Stimulated activated naive CD8-positive, alpha-beta T cell treated with anti-CD3 and anti-CD28 coated beads, Interleukin-15, Interleukin-2, amounts not matched to agents 100 U/mL and 50 U/mL, for 24 hours (primary cell): ENCODE results near the gene GDPD4.
A peak's percentile ranks its signal among the peaks of the same experiment; 100 is the strongest.

Experiments used
- ATAC-seq: fragments of 150-1000 bp; cut with Tn5 transposase; one replicate; pipeline ENCODE4 v1.10.0; 2021
- DNase-seq: peaks from one replicate; pipeline ENCODE4 v3.0.0; 2021

Gene GDPD4

DNA sequence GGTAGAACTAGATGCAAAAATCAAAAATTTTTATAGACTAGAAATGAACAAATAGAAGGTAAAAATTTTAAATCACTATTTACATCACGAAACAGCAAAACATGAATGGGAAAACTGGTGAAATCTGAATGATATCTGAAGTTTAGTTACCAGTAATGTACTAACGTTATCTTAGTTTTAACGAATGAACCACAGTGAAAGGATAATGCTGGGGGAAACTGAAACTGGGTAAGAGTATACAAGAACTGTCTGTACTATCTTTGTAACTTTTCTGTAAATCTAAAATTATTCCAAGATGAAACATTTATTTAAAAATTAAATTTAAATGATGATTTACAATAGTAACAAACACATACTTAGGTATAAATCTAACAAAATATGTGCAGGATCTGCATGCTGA lies 7.4 kb downstream of the GDPD4 start:
- ATAC-seq (no peak), DNase-seq (no peak)

DNA sequence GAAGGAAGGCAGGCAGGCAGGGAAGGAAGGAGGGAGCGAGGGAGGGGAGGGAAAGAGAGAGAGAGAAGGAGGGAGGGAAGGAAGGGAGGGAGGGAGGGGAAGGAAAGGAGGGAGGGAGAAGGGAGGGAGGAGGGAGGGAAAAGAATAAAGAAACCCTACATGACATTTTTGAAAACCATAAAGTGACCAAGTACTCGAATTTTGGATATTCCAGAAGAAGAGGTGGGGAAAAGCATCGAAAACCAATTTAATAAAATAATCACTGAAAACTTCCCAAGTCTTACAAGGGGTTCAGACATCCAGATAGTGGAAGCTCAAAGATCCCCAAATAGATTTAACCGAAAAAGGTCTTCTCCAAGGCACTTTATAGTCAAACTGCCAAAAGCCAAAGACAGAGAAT lies 11.7 kb downstream of the GDPD4 start:
- no peak for ATAC-seq

DNA sequence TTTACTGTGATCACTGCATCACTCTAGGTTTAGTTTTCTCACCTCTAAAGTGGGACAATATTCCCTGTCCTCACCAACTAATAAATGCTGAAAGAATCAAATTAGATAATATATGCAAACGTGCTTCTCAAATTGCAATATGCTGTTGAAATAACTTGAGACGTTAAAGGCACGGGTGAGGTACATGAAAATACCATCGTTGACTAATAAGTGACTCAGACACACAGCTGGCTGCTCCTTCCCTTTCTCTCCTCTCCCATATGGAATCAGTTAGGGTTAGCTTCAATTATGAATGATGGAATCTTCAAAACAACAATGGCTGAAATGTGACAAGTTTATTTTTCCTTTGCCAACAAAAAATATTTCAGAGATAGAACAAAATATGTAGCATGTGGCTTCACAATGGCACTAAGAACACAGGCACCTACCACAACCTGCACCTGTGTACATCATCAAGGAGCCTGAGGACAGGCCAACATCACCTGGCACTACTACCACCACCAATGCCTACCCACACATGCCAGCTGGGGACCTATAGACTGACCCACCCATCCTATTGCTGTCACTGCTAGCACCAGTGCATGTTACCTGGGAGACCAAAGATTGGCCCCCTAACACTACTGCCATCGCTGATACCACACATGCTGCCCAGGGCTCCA lies 13.7 kb downstream of the GDPD4 start:
- DNase-seq: no peak
- no peak for ATAC-seq

More for the DNA sequence above, 11.7 kb downstream of the GDPD4 start:
- DNase-seq: no peak

DNA sequence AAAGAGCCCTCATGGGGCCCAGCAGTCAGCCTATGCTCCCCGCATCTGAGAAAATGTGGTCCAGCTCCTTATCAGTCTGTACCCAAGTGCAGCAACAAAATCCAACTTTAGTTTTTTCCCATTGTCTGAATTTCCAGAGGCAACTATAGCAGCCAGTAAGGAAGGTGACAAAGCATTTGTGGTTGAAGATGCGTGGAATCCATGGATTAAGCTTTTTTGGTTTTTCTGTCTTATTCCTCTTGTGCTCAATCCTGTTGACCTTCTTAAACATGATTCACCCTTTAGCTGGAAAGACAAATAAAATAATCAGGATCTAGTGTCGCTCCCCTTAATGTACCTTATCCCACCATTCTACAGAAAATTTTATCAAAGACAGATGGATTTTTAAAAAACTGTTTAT lies 14.3 kb downstream of the GDPD4 start:
- ATAC-seq: no peak
- DNase-seq: no peak

DNA sequence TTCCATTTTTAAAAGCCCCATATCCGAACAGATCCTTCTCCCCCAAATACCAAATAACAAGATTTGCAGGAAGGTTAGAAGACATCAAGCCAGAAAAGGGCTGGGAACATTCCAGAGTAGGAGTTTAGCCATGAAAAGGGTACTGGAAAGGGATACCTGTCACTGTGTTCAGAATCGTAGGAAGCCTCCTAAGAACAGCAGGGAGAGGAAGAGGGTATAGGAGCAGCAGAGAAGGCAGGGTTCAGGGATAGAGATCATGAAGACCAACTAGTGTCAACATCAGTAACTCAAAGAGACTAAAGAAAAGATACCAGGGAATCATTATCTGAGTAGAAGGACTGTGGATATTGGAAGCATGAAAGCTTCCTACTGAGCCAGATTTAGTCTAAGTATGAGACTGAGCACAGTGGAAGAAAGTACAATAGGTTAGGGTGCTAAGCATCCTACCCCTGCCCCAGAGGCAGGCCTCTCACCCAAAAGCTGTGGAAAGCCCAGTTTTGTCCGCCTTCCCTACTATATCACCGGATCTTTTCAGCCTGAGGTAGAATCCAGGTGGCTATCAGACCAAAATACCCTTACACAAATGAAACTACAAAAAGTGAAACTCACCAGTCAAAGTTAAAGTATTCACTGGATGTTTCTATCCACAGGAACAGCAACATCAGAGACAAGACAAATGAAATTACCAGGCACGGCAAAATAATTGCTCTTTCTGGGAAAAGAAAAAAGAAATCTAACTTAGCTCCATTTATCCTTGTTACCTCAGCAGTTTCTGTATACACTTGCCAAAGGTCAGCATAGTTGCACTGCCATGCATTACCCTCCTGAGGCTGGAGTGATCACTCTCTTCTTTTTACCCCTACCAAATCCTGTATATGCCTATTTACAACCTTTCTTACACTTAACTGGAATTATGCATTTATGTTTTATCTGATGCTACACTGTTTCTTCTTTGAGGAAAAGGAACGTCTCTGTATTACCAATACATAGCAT lies 16.7 kb downstream of the GDPD4 start:
- DNase-seq: no peak
- no peak for ATAC-seq

DNA sequence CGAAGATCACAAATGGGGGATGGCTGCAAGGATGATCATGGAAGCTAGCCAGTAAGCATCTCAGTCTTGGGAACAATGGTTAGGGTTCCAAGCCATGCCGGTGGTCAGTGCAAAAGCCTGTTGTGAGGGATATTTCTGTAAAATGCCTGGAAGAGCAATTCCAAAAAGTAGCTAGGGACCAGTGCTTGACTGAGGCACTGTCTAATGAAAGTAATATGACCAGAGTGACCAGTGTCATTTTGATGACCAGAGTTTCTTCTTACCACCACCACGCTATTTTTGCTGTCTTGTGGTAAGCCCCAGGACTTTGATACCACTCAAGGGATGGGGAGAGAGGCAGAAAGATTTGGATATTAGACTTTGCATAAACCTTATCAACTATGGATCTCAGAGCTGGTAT lies 18.4 kb downstream of the GDPD4 start:
- ATAC-seq: no peak
- DNase-seq: no peak

DNA sequence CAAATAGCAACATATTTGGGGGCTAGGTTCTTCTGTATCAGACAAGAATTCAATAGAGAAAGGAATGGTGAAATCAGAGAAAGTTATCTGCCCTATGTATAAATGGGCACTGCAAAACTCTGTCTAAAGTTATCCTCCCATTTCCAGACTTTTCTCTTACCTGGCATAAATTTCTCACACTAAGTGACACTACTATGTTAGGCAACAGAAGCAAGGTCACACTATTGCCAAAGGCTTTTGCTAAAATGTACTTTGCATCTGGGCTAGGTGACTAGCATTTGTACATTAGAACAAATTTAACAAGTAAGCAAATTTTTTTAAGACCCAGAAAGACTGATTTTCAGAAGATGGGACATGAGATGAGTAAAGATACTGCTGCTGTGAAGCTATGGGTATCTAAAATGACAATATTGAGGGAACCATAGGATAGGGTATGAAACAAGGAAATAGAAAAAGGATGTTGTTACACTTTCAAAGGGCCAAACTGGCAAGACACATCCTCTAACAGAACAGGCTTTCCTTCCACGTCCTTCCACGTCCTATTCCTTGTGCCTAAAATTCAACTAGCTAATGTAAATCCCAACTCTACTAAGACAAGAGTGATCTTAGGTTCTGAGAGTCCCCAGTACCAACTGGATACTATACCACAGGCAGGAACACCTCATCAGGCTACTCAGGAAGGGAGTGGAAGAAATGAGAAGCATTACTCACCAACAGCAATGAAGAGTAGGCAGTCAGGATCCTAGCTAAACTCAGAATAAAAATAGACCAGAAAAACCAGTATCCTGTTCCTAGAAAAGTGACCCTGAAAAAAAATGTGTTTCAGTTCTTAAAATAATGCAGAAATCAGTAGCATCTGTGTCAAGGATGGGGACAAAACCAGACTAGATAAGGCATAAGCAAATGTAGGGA lies 22.6 kb downstream of the GDPD4 start:
- DNase-seq: no peak
- ATAC-seq: no peak

DNA sequence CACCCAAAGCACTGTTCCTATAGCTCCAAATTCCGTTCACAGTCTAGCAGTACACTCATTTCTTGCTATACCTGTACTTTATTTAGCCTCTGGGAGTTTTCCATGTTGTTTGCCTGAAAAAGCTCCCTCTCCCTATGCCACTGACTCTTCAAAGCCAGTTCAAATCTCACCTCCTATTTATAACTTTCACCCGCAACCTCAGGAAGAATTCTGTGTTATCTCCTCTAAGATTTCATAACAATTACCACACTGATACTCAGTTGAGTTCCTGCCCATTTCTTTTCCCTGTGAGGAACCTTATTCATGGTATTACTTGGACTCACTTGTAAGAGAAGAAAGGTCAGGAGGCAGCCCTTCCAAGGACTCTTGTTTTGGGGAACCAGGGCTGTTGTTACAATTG lies 25.2 kb downstream of the GDPD4 start:
- ATAC-seq (no peak), DNase-seq (no peak)

DNA sequence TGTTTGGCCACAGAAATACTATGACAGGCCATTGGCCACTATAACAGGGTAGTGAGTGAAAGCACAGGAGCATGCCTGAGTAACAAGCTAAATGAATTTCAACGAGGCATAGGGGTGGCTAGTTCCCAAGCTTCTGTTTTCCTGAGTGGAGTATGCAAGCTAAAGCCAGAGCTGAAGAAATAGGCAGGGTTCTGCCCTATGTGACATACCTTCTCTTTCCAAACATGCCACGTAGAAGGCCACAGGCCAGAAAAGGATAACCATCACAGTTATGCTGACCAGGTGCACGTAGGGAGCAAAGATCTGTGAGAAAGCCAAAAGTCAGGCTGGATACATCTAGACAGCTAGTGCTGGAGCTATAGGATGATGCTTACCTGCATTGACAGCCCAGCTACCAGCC lies 30.6 kb downstream of the GDPD4 start:
- DNase-seq: no peak
- ATAC-seq: no peak

DNA sequence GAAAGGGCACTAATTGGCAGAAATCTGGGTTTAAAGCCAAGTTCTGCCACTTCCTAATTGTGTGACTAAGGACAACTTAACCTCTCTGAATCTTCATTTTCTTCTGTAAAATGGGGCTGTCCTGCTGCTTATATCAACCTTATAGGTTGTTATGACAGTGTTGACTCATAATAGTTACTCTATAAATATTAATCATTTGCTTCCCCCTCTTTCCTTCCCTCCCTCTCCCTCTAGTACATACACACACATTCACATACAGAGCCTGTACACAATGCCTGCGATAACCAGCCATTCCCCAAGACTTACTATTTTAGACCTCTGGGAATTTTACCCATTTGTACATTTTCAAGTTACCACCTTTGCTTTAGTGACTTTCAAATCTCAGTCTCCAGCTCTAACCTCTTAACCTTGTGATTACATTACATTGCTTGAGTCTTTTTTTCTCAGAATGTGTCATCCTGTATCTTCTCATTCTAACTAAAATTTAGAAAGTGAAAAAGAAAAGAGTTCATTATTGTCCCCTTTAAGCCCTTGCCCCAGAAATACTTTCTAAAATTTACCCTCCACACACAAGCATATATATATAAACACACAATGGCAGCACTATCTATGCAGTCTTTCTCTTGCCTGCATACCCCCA lies 31.9 kb downstream of the GDPD4 start:
- ATAC-seq: peak; percentile 55
- no peak for DNase-seq

DNA sequence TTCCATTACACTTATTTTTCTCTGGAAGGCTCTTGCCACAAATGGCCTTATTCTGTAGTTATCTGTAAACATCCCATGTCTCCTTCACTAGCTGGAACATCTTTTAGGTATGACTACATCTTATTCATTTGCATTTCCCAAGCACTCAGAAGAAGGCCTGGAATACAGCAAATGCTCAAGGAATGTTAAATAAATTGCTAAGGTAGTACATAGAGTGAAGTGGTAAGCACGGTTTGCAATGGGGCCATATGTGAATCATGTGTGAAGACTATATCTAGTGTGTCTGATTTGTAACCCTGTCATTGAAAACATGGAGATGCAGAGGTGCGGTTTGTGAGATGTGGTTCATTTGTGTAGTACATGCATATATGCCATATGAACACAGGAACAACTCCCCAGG lies 33.5 kb downstream of the GDPD4 start:
- no peak for ATAC-seq
- no peak for DNase-seq

DNA sequence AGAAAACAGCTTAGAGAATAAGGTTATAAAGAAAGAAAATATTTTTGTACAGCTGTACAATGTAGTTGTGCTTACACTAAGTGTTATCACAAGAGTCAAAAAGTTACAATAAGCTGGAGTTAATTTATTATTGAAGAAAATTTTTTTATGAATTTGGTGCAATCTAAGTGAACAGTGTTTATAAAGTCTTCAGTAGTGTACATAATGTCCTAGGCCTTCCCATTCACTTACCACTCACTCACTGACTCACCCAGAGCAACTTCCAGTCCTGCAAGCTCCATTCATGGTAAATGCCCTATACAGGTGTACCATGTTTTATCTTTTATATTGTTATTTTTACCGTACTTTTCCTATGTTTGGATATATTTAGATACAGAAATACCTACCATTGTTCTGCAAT lies 34.7 kb downstream of the GDPD4 start:
- no peak for DNase-seq

DNA sequence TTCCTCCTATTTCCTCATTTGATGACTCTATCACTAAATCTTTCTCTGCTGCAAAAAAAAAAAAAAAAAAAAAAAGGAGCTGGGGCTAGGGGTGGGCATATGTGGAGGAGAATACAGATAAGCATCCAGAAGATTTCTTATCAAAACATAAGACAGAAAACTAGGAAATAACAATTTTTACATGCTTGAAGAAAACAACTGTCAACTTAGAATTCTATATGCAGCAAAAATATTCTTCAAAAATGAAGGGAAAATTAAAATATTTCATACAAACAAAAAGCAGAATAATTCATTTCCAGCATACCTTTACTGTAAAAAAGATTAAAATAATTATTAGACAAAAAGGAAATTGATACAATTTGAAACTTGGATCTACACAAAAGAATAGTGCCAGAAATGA lies 38.7 kb downstream of the GDPD4 start:
- ATAC-seq: no peak
- DNase-seq: no peak

More for the DNA sequence above, 34.7 kb downstream of the GDPD4 start:
- ATAC-seq: no peak

DNA sequence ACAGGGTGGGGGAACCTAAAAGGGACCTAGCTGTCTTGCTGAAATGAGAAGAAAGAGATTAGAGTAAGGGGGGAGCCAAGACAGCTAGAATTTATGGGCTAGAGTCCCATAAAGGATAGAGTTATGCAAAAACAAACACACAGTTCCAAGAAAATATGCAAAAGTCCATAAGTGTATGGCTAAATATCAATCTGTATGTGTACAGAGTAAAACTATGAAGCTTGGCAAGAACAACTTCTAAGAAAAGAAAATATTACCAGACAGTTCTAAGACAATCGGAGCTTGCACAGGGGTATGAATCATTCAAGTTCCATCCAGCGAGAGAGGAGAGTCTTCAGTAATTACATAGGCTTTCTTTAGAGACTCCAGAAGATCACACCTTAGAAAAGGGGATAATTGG lies 41.8 kb downstream of the GDPD4 start:
- no peak for ATAC-seq
- DNase-seq: no peak

DNA sequence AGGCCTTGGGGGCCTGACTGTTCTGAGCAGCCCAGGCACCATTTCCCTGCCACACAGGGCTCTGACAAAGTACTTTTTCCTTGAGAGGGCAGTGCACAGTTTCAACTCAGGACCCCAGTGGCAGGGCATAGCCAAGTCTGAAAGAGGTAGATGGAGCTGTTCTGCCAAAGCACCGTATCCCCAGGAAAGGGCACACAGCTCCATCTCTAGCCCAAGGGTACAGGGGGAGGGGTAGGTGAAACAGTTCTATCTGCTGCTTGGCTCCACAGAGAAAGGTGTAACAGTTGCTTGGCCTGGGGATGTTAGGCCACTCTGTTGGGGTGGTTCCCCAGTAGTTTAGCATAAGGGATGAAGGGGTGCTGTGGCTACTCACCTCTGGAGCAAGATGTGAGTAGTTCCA lies 47.8 kb downstream of the GDPD4 start:
- no peak for ATAC-seq
- no peak for DNase-seq

DNA sequence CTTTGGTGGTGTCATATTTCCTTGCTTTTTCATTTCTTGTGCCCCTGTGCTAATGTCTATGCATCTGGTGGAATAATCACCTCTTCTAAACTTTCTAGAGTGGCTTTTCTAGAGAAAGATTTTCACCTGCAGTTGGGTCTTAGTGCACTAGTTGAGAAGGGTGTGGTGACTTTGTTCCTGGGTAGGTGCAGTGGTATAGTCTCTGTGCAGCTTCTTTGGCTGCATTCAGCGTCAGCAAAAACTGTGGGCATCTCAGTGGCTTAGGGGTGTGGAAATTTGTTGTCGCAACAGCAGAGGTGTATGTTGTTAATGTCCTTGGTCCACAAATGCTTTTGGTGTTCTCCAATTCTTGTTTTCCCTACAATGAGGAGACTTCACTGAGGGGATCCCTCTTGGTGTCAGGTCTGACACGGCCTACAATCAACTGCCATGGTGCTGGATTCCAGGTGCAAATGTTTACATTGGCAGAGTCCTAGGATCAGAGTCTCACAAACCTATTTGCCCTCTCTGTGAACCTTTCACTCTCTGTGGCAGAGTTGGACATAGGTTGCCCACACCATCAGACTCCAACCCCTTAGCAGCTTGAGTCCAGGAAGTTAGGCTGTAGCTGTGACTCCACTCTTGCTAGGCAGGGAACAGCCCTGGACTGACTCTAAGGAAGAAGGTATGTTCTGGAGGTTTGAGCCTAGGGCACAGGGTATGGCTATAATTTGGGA lies 48.8 kb downstream of the GDPD4 start:
- DNase-seq: no peak
- ATAC-seq: no peak

DNA sequence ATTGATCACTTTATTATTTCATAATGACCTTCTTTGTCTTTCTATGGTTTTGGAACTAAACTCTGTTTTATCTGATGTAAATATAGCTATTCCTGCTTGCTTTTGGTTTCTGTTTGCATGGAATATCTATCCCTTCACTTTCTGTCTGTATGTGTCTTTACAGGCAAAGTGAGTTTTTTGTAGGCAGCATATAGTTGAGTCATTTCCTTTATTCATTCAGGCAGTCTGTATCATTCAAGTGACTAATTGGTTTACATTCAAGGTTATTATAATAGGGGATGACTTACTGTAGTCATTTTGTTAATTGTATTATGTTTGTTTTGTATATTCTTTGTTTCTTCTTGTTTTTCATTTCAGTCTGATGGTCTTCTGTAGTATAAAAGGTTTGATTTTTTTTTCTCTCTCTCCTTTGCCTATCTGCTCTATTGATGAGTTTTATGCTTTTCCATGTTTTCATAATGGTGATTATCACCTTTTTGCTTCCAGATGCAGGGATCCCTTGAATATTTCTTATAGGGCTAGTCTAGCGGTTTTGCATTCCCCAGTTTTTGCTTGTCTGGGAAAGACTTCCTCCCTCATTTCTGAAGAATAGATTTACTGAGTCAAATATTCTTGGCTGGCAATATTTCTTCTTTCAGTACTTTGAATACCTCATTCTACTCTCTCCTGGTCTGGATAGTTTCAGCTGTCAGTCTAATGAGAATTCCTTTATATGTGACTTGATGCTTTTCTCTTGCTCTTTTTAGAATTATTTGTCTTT lies 50.4 kb downstream of the GDPD4 start:
- ATAC-seq (peak; percentile 90), DNase-seq (no peak)

DNA sequence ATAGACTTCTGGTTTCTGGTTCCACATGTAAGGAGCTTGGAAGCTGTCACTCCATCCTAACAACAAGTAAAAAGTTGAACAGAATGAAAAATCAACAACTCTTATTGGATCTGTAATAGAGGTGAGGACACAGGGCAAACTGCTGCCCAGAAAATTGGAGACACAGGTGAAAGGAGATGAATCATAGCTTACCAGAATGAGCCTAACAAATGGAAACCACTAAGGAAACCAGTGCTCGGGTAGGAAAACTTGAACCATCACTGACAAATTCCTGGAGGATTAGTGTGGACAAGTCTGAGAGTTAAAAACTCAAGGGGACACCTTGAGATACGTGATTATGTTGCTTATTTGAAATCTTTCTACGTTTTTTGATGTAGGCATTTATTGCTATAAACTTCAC lies 52.1 kb downstream of the GDPD4 start:
- ATAC-seq (no peak), DNase-seq (no peak)

DNA sequence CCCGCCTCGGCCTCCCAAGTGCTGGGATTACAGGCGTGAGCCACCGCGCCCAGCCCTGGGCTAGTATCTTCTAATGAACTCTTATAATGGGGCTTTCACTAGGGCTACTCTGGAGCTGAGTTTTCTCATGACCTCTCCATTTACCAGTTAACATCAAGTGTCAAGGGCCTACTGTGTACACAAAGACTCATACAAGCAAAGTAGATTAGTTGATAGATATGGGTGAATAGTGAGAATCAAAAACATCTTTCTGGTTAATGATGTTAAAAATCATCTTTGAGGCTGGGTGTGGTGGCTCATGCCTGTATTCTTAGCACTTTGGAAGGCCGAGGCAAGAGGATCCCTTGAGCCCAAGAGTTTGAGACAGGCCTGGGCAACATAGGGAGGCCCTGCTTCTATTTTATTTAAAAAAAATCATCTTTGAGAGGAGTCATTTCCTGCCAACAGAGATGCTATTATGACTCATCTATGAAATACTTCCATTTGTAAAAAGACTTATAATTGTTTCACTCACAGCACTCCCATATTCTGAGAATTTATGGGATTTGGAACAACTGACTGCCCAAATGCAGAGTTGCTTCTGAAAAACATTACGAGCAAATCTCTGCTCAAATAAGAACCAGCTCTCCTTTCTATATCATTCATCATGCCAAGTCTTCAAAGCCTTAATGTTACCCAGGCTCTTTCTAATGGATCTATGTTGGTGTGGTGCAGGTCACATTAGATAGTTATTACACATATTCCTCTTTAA lies 57.0 kb downstream of the GDPD4 start:
- ATAC-seq (peak; percentile 40), DNase-seq (no peak)

DNA sequence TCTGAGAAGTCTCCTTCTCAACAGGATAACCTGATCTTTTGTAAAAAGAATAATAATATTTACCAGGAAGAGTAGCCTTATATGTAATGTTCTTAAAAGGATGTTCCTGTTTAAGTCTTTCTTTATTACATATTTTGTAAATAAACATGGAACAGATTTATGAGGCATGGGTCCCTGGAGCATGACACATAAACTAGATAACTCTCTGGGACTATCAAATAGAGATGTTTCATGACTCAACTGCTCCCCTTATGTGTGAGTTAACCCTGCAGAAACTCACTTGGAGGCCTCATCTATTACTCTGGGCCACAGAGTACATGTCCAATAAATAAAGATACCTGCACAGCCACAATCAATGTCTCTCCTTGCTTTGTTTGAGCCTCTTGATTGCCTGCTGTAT lies 64.6 kb downstream of the GDPD4 start:
- no peak for DNase-seq
- no peak for ATAC-seq
